ENCODE measurements around the gene DAZAP1.
A peak's percentile ranks its signal among the peaks of the same experiment; 100 is the strongest.

The DAZAP1 gene

DNA sequence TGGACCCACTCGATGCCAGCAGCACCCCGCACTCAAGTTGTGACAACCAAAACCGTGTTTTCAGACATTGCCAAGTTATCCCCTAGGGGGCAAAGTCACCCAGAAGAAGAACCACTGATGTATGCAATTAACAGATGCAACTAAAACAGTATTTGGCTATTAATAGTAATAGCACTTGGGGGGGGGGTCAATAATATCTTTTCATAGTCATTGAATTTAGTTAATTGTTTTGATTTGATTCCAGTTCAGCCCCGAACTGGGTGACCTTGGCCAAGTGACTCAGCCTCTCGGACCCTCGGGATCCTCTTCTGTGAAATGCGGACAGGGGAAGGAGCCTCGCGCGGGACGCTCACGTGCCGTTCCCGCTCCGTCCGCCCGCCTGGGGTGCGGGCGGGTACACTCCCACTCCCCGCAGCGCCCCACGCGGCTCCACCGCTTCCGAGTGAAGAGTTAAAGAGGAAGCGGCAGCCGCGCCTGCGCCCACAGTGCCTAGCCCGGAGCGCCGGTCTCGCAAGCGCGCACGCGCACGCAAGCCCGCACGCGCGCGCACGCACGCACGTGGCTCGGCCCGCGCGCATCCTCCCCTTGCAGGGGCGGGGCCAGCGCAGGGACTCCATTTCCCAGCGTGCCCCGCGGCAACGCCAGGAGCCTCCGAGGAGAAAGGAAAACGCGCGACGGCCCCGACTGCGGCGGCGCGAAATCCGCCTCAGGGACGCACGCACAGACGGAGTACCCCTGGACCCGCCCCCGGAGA lies 435 bp upstream of the DAZAP1 start:
- TF ChIP-seq, protein P1, sequence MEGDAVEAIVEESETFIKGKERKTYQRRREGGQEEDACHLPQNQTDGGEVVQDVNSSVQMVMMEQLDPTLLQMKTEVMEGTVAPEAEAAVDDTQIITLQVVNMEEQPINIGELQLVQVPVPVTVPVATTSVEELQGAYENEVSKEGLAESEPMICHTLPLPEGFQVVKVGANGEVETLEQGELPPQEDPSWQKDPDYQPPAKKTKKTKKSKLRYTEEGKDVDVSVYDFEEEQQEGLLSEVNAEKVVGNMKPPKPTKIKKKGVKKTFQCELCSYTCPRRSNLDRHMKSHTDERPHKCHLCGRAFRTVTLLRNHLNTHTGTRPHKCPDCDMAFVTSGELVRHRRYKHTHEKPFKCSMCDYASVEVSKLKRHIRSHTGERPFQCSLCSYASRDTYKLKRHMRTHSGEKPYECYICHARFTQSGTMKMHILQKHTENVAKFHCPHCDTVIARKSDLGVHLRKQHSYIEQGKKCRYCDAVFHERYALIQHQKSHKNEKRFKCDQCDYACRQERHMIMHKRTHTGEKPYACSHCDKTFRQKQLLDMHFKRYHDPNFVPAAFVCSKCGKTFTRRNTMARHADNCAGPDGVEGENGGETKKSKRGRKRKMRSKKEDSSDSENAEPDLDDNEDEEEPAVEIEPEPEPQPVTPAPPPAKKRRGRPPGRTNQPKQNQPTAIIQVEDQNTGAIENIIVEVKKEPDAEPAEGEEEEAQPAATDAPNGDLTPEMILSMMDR (IDR thresholded peaks at IDR 0.05): peak; percentile 47

DNA sequence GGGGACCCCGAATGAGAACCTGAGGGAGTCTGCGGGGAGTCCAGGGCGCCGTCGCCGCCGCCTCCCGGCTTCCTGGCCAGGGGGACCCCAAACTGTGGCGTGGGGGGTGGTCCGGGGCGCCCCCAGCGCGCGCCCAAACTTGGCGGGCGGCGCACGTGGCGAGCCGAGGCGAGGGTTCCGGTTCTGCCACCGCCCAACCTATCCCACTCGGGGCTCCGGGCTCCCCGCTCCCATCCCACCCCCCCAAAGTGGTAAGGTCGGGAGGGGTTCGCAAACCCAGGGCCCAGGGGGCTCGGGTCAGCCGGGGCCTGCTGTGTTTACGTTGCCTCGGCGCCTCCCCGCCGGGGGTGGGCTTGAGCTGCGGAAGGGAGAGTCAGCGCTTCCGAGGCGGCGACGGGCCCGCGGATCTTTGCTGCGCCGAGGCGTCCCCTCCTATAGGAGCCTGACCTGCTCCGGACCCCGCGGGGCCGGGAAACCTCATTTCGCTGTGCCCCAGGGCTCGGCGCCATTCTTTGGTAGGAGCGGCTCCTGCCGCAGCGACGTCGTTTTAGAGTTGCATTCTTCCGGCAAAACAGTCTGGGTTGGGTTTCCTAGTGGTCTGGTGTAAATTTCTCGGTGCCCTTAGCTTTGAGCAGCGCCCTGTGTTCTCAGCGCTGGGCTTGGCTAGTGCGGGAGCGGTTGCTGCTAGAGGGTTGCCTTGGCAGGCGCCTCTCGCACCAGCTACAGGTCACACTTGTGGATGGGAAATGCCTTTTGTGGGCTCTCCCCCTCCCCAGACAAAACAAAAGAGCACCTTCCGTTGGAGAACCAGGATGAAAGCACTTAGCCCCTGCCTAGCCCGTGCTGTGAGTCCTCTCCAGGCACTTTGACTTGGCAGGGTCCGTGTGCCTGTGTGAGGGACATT lies 1.2 kb downstream of the DAZAP1 start:
- TF ChIP-seq, protein P1 (IDR thresholded peaks at IDR 0.05): no peak

DNA sequence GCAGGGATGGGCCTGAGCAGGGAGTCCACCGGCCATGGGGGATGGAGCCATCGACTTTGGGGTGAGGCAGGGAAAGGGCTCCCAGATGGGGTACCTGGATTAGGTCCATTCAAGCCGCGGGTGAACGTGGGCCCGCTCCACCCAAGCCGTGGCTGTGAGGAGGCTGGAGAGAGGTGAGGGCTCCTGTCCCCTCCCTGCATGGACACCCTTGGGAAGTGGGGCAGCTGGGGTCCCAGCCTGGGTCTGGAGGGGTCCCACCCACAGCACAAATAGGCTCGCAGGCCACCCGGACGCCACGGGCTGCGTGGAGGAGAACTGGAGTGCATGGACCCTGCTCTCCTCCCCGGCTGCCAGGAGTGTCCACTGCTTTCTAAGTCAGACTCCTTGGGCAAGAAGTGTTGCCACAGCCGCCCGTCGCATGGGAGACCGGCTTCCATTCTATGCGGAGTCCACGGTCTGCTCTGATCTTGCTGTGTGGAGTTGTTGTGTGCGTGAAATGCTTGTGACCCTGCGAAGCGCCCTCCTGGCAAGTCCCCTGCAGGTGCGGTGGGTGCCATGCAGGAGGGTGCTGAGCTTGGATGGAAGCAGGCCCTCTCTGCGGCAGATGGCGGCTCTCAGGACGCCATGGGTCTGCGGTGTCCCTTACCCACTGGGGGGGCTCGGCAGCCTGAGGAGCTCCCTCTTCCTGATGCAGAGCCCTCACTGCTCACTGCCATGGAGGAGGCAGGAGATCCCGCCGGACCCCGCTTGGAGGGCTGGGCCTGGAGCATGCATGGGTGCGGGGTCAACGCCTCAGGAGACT lies 2.0 kb downstream of the DAZAP1 start:
- TF ChIP-seq, protein P1 (IDR thresholded peaks at IDR 0.05): no peak

DNA sequence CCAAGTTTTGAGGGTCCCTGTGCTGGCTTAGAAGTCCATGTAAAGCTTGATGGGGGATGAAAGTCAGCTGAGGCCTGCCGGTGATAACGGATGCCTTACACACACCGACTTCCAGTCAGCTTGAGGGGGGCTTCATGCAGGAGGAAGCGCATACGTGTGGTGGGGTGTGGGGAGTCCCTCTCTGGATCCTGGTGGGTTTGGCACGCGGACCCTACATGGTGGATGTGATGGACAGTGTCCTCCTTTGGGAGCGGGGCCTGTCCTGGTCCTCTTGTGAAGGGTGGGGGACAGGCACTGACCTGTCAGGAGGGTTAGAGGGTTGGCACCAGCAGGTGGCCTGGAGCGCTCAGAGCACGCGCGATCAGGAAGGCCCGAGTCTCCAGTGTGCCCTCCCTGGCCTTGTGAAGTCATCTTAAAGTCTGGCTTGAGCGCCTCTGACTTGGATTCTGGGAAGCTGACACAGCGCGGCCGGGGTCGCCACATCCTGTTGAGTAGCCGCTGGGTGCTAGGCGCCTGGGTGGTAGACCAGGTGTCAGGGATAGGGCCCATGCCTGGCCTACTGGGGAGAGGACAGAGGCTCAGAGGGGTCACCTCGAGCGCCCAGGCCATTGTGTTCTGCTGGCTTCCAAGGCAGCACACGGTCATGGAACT lies 2.9 kb downstream of the DAZAP1 start:
- TF ChIP-seq, protein P1 (IDR thresholded peaks at IDR 0.05): no peak

DNA sequence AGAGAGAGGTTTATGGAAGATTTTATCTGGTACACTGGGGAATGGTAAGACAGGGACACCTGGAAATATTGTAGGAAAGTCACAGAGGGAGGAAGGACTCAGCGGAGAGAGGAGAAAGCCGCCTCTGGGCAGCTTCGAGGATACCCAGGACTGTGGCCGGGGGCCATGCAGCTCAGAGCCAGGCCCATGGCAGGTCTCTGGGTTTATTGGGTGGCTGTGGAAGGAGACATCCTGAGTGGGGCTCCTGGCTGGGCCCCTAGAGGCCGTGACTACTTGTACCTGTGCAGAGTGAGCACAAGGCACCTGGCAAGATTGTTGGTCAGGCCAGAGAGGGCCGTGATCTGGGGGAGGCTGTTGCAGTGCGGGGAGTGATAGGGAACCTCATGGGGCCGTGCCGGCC lies 3.4 kb downstream of the DAZAP1 start:
- TF ChIP-seq, protein P1 (IDR thresholded peaks at IDR 0.05): no peak

DNA sequence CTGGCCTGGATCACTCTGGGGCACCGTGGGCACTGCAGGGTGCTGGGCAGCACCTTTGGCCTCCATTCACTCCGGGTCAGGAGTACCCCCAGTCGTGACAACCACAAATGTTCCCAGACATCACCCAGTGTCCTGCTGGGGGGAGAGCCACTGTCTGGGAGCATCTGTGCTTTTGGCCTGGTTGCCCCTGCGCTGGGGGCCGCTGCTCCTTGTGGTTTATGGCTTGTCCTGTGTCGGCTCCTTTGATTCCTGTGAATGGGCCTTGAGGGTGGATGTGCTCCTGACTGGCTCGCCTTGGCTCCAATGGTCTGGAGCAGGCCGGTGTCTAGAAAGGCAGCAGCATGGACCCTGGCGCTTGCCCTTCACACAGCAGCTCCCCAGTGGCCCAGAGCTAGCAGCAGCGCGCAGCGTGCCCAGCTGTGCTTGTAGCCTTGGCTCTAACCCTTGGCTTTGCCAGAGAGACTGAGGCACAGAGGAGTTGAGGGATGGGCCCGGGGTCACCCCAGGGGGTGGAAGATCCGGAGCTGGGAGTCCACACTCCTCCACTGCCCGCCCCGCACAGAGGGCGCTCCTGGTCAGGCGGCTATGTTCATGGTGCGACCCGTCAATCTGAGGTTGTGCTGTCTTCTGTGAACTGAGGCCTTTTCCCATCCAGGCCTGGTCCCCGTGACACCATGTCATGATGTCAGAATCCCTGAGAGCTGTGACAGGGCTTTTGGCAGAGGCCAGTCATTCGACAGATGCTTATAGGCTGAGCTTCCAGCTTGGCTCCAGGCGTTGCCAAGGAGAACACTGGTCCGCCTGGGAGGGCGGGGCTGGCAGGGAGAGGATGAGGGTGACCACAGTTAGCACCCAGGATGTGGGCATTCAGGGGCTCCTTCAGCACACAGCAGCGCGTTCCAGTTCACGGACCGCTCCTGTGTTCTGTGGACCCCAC lies 4.1 kb downstream of the DAZAP1 start:
- TF ChIP-seq, protein P1 (IDR thresholded peaks at IDR 0.05): no peak

Data from LNCAP (cell line).